ENCODE results near the gene KRTAP5-4.
A peak's percentile ranks its signal among the peaks of the same experiment; 100 is the strongest.
"Not testable (repeated sequence)": the region's sequence is repeated elsewhere in the genome, so short reads cannot be mapped to it uniquely, and the experiment has no call there.

Gene KRTAP5-4

DNA sequence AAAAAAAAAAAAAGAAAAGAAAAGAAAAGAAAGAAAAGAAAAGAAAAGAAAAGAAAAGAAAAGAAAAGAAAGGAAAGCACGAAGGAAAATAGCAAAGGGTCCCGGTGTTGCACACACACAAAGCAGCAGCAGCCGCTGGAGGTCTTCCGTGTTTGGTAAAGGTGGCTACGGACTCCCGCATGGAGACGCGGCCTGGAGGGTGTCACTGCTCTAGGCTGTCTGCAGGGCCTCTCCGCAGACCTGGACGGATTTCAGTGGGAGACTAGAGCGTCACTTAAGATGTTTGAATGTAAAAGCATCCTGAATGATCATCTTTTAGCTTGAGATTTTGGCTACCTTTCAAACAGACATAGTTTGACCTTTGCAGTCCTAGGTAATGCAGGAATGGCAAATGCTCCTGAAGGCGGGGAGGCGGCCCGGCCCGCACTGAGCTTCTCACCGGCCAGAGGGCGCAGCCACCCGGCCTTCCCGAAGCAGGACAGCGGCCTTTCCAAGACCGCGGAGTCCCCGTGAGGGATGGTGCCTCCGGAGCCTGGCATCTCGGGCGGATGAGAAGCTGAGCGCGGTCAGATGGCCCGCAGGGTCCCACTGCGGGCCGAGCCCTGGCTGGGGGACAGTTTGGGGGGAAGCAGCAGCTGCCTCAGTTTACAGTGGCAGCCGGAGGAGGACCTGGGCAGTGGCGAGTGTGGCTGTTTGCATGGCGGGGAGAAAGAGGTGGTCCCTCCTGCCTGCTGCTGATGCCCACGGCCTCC lies 26.1 kb upstream of the KRTAP5-4 start:
- H3K27ac Mint-ChIP-seq = no peak overlapping the region
- H3K27me3 Mint-ChIP-seq = peaks cover 3% of the 10 kb centered on the region
- H3K36me3 Mint-ChIP-seq = no peaks in the 10 kb centered on the region
- no peak for ATAC-seq (ENCODE audit: low read depth)
- DNase-seq (ENCODE audit: low spot score in 2 of 2) = no peak
- no peak overlapping the region for H3K4me3 Mint-ChIP-seq
- H3K4me1 Mint-ChIP-seq = peaks cover 2% of the 10 kb centered on the region
- H3K9me3 Mint-ChIP-seq = no peaks in the 10 kb centered on the region

DNA sequence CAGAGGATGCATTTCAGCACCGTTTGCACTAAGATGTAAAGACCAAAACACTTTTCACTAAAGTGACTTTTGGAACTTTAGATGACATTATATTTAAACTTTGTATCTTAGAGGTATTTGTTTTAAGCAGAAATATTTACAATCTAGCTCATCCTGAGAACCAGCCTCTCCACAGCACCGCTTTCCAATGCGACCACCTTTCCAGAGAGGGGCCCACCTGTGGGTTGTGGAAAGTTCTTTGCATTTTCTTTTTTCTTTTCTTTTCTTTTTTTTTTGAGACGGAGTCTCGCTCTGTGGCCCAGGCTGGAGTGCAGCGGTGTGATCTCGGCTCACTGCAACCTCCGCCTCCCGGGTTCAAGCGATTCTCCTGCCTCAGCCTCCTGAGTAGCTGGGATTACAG lies 24.6 kb upstream of the KRTAP5-4 start:
- not testable (repeated sequence) for H3K27ac Mint-ChIP-seq; H3K36me3 Mint-ChIP-seq; H3K9me3 Mint-ChIP-seq; DNase-seq (ENCODE audit: low spot score in 2 of 2); H3K4me3 Mint-ChIP-seq; H3K27me3 Mint-ChIP-seq; ATAC-seq (ENCODE audit: low read depth); H3K4me1 Mint-ChIP-seq

DNA sequence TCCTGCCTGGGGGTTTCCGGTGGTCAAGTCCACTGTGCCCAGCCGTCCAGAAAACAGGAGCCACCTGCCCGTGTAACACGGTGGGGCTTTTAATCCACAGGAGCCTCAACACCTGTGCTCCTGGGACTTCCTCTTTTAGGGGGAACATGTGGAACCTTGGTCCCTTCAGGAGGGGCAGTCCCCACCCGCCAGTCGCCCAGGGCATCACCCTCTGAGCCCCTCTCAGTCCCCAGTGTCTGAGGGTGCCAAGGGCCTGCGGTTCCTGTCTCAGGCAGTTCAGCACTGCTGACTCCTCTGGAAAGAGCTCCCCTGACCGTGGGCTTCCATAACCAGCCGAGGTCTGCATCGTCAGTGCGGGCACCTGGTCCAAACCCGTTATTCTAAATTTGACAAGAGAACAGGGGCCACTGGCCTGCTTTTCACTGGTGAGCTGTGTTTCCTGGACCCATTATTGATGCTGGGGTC lies 23.5 kb upstream of the KRTAP5-4 start:
- Mint-ChIP-seq H3K9me3 (no peaks in the 10 kb centered on the region), H3K4me3 (no peak overlapping the region), H3K27me3 (peaks cover 5% of the 10 kb centered on the region), H3K36me3 (no peaks in the 10 kb centered on the region), H3K27ac (no peak overlapping the region), H3K4me1 (peaks cover 2% of the 10 kb centered on the region)
- no peak for DNase-seq (ENCODE audit: low spot score in 2 of 2)
- ATAC-seq (ENCODE audit: low read depth) = no peak

DNA sequence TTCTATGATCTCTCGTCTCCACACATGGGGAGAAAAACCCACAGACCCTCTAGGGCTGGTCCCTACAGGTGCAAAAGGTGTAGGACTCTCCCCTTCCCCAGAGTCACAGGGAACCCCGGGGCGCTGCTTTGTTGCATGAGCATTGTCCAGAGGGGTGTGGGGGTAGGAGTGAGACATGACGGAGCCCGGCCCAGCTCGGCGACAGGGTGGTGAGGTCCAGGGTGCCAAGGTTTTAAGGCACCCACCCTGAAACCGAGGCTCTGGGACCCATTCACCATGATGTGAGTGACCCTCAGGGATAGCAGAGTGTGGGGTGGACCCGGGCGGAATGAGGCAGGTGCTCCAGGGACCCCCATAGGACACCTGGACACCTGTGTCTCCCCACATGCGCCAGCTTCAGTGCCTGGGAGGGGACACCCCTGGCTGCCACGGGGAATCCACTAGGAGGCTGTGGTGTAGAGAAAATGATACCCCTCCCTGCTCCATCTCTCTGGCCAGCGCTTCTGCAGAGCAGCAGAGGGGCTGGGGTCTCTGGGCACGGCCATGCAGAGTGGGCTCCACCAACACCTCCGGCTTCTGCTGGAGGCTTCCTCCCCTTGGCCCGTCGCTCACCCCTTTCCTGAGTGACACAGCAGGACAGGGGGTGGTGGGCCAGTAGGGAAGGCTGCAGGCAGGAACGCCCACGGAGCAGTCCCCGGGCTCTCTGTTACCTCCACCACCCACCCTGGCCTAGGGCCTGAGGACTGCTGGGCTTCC lies 22.8 kb upstream of the KRTAP5-4 start:
- no peak for DNase-seq (ENCODE audit: low spot score in 2 of 2)
- Mint-ChIP-seq H3K27me3 (peaks cover 8% of the 10 kb centered on the region), H3K4me1 (peaks cover 2% of the 10 kb centered on the region), H3K27ac (no peak overlapping the region), H3K36me3 (no peaks in the 10 kb centered on the region), H3K9me3 (no peaks in the 10 kb centered on the region), H3K4me3 (no peak overlapping the region)
- no peak for ATAC-seq (ENCODE audit: low read depth)

DNA sequence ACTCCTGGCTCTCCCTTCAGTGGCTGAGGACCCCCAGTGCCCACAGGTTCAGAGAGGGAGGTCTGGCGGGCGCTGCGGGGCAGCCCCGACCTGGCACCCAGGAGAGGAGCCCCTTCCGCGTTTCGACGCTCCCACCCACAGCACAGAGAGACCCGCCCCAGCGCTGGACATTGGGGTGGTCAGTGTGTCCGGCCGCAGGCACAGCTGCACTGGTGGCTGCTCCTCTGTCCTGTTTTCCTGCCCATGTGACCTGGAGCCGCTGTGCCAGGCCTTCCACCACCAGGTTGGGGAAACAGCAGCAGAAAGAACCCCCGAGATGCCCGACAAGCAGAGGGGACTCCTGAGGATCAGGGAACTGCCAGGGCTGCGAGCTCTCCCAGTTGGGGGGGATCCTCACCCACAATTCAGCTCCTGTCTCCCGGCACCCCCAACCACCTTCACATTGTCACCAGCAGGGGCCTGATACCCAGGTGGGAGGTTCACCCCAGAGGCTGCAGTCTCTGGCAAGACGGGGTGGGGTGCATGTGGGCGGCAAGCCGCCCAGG lies 21.3 kb upstream of the KRTAP5-4 start:
- H3K9me3 Mint-ChIP-seq = no peaks in the 10 kb centered on the region
- H3K36me3 Mint-ChIP-seq = no peaks in the 10 kb centered on the region
- H3K4me3 Mint-ChIP-seq = no peak overlapping the region
- no peak for ATAC-seq (ENCODE audit: low read depth)
- H3K27ac Mint-ChIP-seq = no peak overlapping the region
- peaks cover 10% of the 10 kb centered on the region for H3K27me3 Mint-ChIP-seq
- no peak for DNase-seq (ENCODE audit: low spot score in 2 of 2)
- H3K4me1 Mint-ChIP-seq = peaks cover 2% of the 10 kb centered on the region

DNA sequence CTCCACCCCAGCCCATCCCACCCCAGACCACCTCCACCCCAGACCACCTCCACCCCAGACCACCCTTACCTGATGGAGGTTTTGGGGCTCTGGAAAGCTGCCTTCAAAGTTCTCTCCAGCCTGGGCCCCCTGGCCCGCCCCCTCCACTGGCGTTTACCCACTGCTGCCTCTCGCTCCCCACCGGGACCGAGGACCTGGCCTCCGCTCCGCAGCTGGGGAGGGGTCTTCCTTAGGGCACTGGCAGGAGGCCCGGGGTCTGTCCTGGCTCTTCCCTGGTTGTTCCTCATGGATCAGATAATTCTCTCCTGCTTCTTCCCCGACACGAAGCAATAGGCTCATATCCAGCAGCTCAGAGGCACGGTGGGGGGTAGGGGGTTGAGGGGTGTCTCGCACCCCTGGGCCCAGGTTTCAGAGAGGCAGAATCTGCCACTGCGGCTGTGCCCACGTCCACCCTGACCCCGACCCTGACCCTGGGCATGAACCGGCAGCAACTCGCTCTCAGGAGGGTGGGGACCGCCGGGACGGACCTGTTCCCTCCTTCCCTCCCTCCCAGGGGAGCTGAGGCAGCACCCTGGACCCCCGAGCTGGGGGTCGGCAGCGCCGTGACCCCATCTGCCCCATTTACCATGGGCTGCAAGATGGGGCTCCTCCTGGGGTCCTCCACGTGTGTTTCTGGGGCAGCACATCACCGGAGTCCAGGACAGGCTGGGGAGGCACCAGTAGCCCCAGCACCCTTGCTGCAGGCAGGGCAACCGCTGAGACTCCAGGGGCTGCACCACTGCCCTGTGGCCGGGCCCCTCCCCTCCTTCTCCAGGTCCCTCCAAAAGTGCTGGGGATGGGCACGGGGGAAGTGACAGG lies 20.6 kb upstream of the KRTAP5-4 start:
- Mint-ChIP-seq H3K36me3 (no peaks in the 10 kb centered on the region), H3K4me3 (no peak overlapping the region), H3K27me3 (peaks cover 10% of the 10 kb centered on the region), H3K27ac (no peak overlapping the region), H3K9me3 (no peaks in the 10 kb centered on the region), H3K4me1 (peaks cover 2% of the 10 kb centered on the region)
- ATAC-seq (ENCODE audit: low read depth) = no peak
- no peak for DNase-seq (ENCODE audit: low spot score in 2 of 2)

DNA sequence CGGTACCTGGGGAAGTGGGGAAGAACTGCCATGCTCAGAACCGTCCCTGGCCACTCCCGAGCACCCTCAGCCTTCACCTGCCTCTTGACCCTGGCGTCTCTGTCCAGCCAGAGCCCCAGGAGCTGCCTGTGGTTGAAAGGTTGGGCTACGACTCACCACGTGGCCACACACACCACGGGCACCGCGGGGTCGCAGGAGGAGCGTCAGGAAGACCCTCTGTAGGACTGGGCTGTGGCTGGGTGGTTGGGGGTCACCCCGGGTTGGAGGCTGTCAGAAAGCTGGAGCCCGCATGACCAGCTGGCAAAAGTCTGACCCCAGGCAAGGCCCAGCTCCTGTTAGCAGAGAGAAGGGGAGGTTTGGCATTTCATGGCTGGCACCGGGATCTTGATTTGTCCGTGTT lies 19.2 kb upstream of the KRTAP5-4 start:
- H3K9me3 Mint-ChIP-seq = no peaks in the 10 kb centered on the region
- ATAC-seq (ENCODE audit: low read depth) (no peak), DNase-seq (ENCODE audit: low spot score in 2 of 2) (no peak)
- H3K36me3 Mint-ChIP-seq = no peaks in the 10 kb centered on the region
- no peak overlapping the region for H3K27ac Mint-ChIP-seq
- H3K4me3 Mint-ChIP-seq = no peak overlapping the region
- H3K27me3 Mint-ChIP-seq = peaks cover 14% of the 10 kb centered on the region
- peaks cover 2% of the 10 kb centered on the region for H3K4me1 Mint-ChIP-seq

DNA sequence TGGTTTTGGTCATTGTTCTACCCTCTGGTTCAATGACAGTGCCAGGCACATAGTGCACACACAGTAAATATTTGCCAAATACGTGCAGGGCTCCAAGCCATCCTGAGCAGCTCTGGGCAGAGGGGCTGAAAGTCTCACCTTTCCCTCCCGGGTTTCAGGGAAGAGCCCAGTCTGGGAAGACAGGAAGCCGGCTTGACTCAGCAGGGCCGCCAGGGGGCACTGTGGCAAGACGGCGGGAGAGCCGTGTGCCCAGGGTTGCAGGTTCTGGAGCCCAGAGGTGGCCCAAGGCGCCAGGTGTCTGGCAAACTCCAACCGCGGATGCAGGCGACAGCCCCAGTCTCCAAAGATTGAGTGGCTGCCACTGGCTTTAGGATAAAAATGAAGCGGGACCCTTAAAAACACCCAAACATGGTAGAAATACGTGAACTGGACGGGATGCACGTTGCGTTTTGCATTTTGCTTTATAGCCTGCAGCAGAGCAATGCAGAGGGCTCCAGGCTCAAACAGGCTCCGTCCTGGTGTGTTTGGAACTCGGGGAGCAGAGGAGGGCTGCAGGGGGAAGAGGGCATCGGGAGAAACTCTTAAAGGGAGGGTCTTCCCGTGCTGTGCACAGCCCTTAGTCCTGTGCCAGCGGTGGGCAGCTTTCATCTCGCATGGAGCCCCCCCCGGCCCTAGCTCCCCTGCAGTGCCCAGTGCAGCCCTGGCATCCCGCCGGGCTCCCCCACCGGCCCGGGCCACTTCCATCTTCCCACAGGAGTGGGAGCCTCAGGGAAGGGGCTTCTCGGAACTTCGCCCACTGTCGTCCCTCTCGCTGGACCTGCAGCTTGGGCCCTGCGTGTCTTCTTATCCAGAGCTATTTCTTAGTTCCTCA lies 18.4 kb upstream of the KRTAP5-4 start:
- DNase-seq (ENCODE audit: low spot score in 2 of 2) (peak; percentile 24 to 45), ATAC-seq (ENCODE audit: low read depth) (peak; percentile 41)
- Mint-ChIP-seq H3K4me1 (peaks cover 2% of the 10 kb centered on the region), H3K4me3 (no peak overlapping the region), H3K36me3 (no peaks in the 10 kb centered on the region), H3K9me3 (no peaks in the 10 kb centered on the region), H3K27me3 (peaks cover 14% of the 10 kb centered on the region), H3K27ac (no peak overlapping the region)

DNA sequence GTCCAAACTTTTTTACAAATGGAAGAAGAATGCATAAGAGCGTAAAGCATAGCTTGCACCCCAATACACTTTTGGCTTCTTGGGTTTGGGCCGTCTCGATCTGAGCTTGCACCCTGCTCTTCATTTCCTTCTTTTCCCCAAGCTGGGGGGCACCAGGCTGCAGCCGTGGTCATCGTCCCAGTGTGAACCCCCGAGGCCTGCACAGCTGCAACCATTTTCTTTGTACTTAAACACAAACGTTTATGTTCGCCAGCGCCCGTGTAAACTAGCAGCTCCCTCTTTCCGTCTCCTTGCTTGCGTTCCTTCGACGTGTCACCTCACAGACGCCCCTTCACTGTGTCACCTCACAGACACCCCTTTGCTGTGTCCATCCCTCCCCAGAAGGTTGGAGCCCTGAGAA lies 17.7 kb upstream of the KRTAP5-4 start:
- Mint-ChIP-seq H3K36me3 (no peaks in the 10 kb centered on the region), H3K27ac (no peak overlapping the region), H3K9me3 (no peaks in the 10 kb centered on the region), H3K4me3 (no peak overlapping the region), H3K27me3 (peaks cover 16% of the 10 kb centered on the region), H3K4me1 (no peaks in the 10 kb centered on the region)
- ATAC-seq (ENCODE audit: low read depth) (no peak), DNase-seq (ENCODE audit: low spot score in 2 of 2) (no peak)

DNA sequence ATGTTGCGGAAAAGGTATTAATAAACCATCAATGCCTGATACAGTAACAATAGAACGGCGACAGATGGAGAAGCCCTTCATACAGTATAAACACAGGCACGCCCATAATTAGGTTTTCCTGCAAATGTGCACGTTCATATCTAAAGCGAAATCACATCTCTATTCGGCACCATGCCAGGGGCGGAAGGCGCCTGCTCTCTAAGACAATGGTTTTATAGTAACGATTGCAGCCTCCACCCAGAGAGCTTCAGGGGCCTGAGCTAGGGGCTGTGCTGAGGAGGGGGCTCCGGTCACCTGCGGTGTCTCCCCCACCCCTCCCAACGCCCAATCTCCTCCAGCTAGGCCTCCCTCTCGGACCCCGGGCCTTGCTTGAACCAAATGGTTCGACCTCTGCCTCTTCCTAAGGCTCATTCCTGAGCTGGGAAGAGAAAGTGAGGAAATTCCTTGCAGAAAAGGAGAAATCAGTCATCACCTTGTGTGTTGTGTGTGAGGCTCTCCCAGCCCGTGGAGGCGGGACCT lies 17.2 kb upstream of the KRTAP5-4 start:
- no peak for ATAC-seq (ENCODE audit: low read depth)
- DNase-seq (ENCODE audit: low spot score in 2 of 2) = no peak
- Mint-ChIP-seq H3K9me3 (no peaks in the 10 kb centered on the region), H3K4me1 (no peaks in the 10 kb centered on the region), H3K27me3 (peaks cover 15% of the 10 kb centered on the region), H3K27ac (no peak overlapping the region), H3K36me3 (no peaks in the 10 kb centered on the region), H3K4me3 (no peak overlapping the region)

DNA sequence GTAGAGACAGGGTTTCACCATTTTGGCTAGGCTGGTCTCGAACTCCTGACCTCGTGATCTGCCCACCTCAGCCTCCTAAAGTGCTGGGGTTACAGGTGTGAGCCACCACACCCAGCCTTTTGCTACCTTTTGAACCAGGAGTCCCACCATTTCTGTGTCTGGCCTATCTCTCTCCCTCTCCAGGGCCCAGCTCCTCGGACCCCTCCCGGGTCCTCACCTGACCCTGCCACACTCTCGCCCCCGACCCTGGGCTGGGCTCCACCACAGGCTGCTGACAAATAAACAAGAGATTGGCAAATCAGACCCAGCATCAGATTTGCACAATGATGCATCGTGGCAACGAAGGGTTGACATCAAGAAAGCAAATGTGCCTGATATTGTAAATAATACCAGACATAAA lies 16.4 kb upstream of the KRTAP5-4 start:
- Mint-ChIP-seq H3K27ac (no peak overlapping the region), H3K36me3 (no peaks in the 10 kb centered on the region), H3K27me3 (peaks cover 15% of the 10 kb centered on the region), H3K9me3 (no peaks in the 10 kb centered on the region), H3K4me1 (no peaks in the 10 kb centered on the region), H3K4me3 (no peak overlapping the region)
- no peak for ATAC-seq (ENCODE audit: low read depth)
- DNase-seq (ENCODE audit: low spot score in 2 of 2) = no peak

DNA sequence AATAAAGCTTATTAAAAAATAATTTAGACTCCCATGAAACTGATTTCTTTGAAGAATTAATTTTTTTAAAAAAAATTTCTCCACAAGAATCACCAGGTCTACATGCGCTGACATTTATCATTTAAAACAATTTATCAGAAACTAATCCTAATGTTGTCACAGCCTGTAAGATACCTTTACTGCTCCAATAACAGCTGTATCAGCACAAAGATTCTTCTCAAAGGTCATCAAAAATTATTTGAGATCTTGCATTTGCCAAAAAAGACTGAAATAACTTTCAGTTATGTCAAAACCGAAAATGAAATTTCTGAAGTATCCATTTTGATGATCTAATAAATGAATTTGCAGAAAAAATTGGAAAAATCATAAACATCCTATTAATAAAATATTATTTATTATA lies 15.7 kb upstream of the KRTAP5-4 start:
- H3K9me3 Mint-ChIP-seq = no peaks in the 10 kb centered on the region
- ATAC-seq (ENCODE audit: low read depth) (no peak), DNase-seq (ENCODE audit: low spot score in 2 of 2) (no peak)
- H3K4me3 Mint-ChIP-seq = no peak overlapping the region
- H3K27ac Mint-ChIP-seq = no peak overlapping the region
- peaks cover 17% of the 10 kb centered on the region for H3K27me3 Mint-ChIP-seq
- H3K4me1 Mint-ChIP-seq = peaks cover 2% of the 10 kb centered on the region
- H3K36me3 Mint-ChIP-seq = no peaks in the 10 kb centered on the region

Measured in memory B cell (primary cell).